A549 (cell line): ENCODE data around the gene IQCC. TPM values are rescaled to one million over a fixed set of nuclear protein-coding genes. Genes with fewer than 3 reads are reported as not detected.

ENCODE experiments used
- ATAC-seq, 2 experiments: fragments of 200-7000 bp in 1 of 2; fragments of >200 bp in 1 of 2; cut with Nextera tagmentation in 1 of 2; cut with Tn5 transposase in 1 of 2; 3 replicates each; pipeline versions ENCODE4 v1.8.0 to v1.9.1; 2018 to 2020; ENCODE audit warnings: mild to moderate bottlenecking in 1 of 2, moderate library complexity in 1 of 2
- CTCF ChIA-PET: fragments of 300-600 bp; sonication (Branson Sonifier 250); formaldehyde crosslinking; extraction: SDS; loops from one replicate; lab custom pipeline; 2021; ENCODE audit warnings: antibody characterized with exemption, inconsistent platforms; lab: Yijun Ruan, JAX
- POLR2A ChIA-PET: fragments of 350-600 bp; formaldehyde crosslinking; extraction: SDS; loops from one replicate; lab custom pipeline; 2021; ENCODE audit warnings: antibody characterized with exemption, inconsistent platforms; lab: Yijun Ruan, JAX
- DNase-seq, 2 experiments: peaks; one replicate each; pipeline versions ENCODE4 v3.0.0 to v3.0.0-alpha.2; 2011 to 2016; ENCODE audit warnings: low read depth in 1 of 2, low spot score in 1 of 2
- FAIRE-seq: peaks from 2 replicates; lab custom pipeline; 2011; peaks lifted over from hg19 to GRCh38; lab: Jason Lieb, UNC
- H3K27ac ChIP-seq, 2 experiments: fragments of >200 bp; sonication (Bioruptor Twin); formaldehyde crosslinking; 3 replicates each; pipeline ENCODE4 v1.5.1; 2016 to 2017
- H3K4me1 ChIP-seq: fragments of >200 bp; sonication (Bioruptor Twin); formaldehyde crosslinking; 3 replicates; pipeline ENCODE4 v1.6.1; 2016
- H3K4me2 ChIP-seq: fragments of >200 bp; sonication (Bioruptor Twin); formaldehyde crosslinking; 3 replicates; pipeline ENCODE4 v1.6.1; 2016
- H3K4me3 ChIP-seq: fragments of >200 bp; sonication (Bioruptor Twin); formaldehyde crosslinking; 3 replicates; pipeline ENCODE4 v1.5.1; 2016
- H3K9me3 ChIP-seq: fragments of >200 bp; sonication (Bioruptor Twin); formaldehyde crosslinking; 3 replicates; pipeline ENCODE4 v1.6.1; 2016
- BHLHE40 ChIP-seq: IDR thresholded peaks from 2 replicates; pipeline ENCODE4 v1.6.1; 2012; ENCODE audit warnings: low read depth, low read length, inconsistent platforms
- EP300 ChIP-seq, 2 experiments: fragments of >200 bp; sonication (Bioruptor Twin); formaldehyde crosslinking; IDR thresholded peaks; 2 replicates in 1 of 2; 3 replicates in 1 of 2; pipeline ENCODE4 v1.6.1; 2016 to 2017
- ESRRA ChIP-seq: fragments of 150-350 bp; IDR thresholded peaks from 2 replicates; pipeline ENCODE4 v1.6.1; 2014; ENCODE audit warnings: mild to moderate bottlenecking, low read length, borderline replicate concordance
- FOXS1 ChIP-seq: fragments of 250-450 bp; sonication (Bioruptor Pico); IDR thresholded peaks from 2 replicates; pipeline ENCODE4 v1.5.0; 2020; ENCODE audit warnings: mild to moderate bottlenecking, moderate library complexity
- HDAC2 ChIP-seq: fragments of 200-600 bp; sonication (generic); IDR thresholded peaks from 2 replicates; pipeline ENCODE4 v1.6.1; 2016
- JUN ChIP-seq, 2 experiments: fragments of >200 bp; sonication (Bioruptor Twin); formaldehyde crosslinking; IDR thresholded peaks; 2 replicates in 1 of 2; 3 replicates in 1 of 2; pipeline ENCODE4 v1.6.1; 2016 to 2017
- MAFK ChIP-seq: fragments of 450-650 bp; IDR thresholded peaks from 2 replicates; pipeline ENCODE4 v1.6.1; 2014; ENCODE audit not compliant: partially characterized antibody
- NPAS2 ChIP-seq: fragments of 250-450 bp; sonication (Bioruptor Pico); IDR thresholded peaks from 2 replicates; pipeline ENCODE4 v1.8.0; 2022; ENCODE audit warnings: mild to moderate bottlenecking, moderate library complexity, borderline replicate concordance
- NR3C1 ChIP-seq: fragments of >200 bp; sonication (Bioruptor Twin); formaldehyde crosslinking; IDR thresholded peaks from 3 replicates; pipeline ENCODE4 v1.6.1; 2017
- PHF8 ChIP-seq: fragments of 200-600 bp; sonication (generic); IDR thresholded peaks from 2 replicates; pipeline ENCODE4 v1.6.1; 2016; ENCODE audit warnings: low read depth, mild to moderate bottlenecking, antibody characterized with exemption, moderate library complexity, borderline replicate concordance
- POLR2AphosphoS2 ChIP-seq: conservative IDR thresholded peaks from 2 replicates; pipeline ENCODE4 v1.6.1; 2012; ENCODE audit warnings: low read length, improper control_type of control experiment, inconsistent platforms
- RFX5 ChIP-seq: fragments of 450-650 bp; IDR thresholded peaks from 2 replicates; pipeline ENCODE4 v1.7.1; 2014; ENCODE audit warnings: antibody characterized with exemption, mild to moderate bottlenecking, moderate library complexity
- RNF2 ChIP-seq: fragments of 200-600 bp; sonication (generic); IDR thresholded peaks from 2 replicates; pipeline ENCODE4 v1.6.1; 2016; ENCODE audit warnings: low read depth, mild to moderate bottlenecking, antibody characterized with exemption, moderate library complexity, borderline replicate concordance
- SMC3 ChIP-seq: fragments of >200 bp; sonication (Bioruptor Twin); formaldehyde crosslinking; IDR thresholded peaks from 3 replicates; pipeline ENCODE4 v1.6.1; 2018; ENCODE audit warnings: inconsistent platforms
- ZC3H11A ChIP-seq: fragments of 450-650 bp; IDR thresholded peaks from 2 replicates; pipeline ENCODE4 v1.6.1; 2014; ENCODE audit warnings: antibody characterized with exemption, mild to moderate bottlenecking
- WGBS: methylation state at CpG from one replicate; pipeline ENCODE4 v1.1.6; 2017; ENCODE audit errors: missing lambda C conversion rate; 5-methylcytosine and 5-hydroxymethylcytosine counted together
- polyA plus RNA-seq, 4 experiments: library from polyadenylated mRNA; depleted of rRNA in 3 of 4; stranded (reverse); fragments of >200 nt; fragmentation: RNase III in 1 of 4; extraction: RNeasy Plus Mini Kit Qiagen cat#74134 plus additional on column Dnase treatment in 1 of 4; gene quantifications; 2 replicates in 3 of 4; 3 replicates in 1 of 4; pipeline ENCODE4 v1.2.3, GENCODE V29; 2011 to 2017
- TF ChIP-seq, protein P1 (sequence below): fragments of 200-600 bp; sonication (generic); IDR thresholded peaks from 2 replicates; pipeline ENCODE4 v1.6.1; 2016; ENCODE audit warnings: antibody characterized with exemption, mild to moderate bottlenecking, moderate library complexity

Gene IQCC
- polyA plus RNA-seq, 2 of the 4 experiments (the other 2 are of a cell fraction), result 1.6 to 2.0 TPM

DNA sequence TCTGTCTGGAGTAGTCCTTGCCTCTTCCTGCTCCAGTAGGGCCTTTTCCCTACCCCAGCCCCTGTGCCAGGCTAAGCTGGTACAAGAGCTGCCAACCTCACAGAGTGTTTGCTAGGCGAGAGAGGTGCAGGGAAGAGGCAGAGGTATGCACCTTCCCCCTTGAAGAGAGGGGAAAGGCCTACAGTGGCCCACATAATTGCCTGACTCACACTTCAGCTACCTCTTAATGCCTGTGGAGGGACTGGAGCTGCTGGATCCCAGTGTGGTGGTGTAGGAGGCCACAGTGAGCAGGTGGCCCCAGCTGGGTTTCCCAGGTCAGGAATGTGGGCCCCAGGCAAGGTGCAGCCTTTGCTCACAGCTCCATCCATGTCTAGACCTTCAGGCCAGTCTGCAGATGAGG is 8.4 kb upstream of the IQCC start:
- no peak for FAIRE-seq
- DNase-seq, result no peak
- ATAC-seq, result no peak
- CTCF ChIA-PET, result interaction anchor here (0.7 kb wide), 1 partner anchor 18 kb away, joined by 3 read pairs; no protein-coding TSS in a partner anchor
- WGBS, result 90% methylated on average over 1 of the region's 1 CpG
- no peak for TF ChIP-seq PHF8
- no peak for TF ChIP-seq RNF2
- no peak for TF ChIP-seq NPAS2 (CRISPR knock-in tag)
- no peak for TF ChIP-seq BHLHE40
- TF ChIP-seq SMC3, result no peak
- no peak for TF ChIP-seq EP300 (IDR thresholded peaks at IDR 0.05)
- H3K4me3 ChIP-seq, result no peak overlapping the region
- no peak overlapping the region for H3K27ac ChIP-seq
- no peaks in the 10 kb centered on the region for H3K9me3 ChIP-seq
- H3K4me1 ChIP-seq, result 0 out of 3 replicates have a peak, but pooled peaks cover 5% of the 10 kb centered on the region
- POLR2A ChIA-PET, result interaction anchor here (0.8 to 1.5 kb wide), 2 partner anchors 17 to 19 kb away, joined by 4 to 5 read pairs; partner anchors contain the start of gene TXLNA
- no peak overlapping the region for H3K4me2 ChIP-seq

DNA sequence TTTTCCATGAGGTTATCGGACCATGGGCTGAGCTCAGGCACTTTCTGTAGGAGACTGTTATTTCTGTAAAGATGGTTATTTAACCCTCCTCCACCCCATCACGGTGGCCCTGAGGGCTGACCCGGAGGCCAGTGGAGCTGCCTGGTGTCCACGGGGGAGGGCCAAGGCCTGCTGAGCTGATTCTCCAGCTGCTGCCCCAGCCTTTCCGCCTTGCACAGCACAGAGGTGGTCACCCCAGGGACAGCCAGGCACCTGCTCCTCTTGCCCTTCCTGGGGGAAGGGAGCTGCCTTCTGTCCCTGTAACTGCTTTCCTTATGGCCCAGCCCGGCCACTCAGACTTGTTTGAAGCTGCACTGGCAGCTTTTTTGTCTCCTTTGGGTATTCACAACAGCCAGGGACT is 7.6 kb upstream of the IQCC start:
- no peak overlapping the region for H3K4me3 ChIP-seq
- ChIA-PET POLR2A (interaction anchor here (0.6 to 0.8 kb wide), 2 partner anchors 18 to 99 kb away, joined by 3 to 4 read pairs; partner anchors contain the start of gene TXLNA), CTCF (interaction anchor here (1.6 kb wide), 1 partner anchor 18 kb away, joined by 6 read pairs; no protein-coding TSS in a partner anchor)
- H3K4me2 ChIP-seq, result no peak overlapping the region
- 0 out of 3 replicates have a peak, but pooled peaks cover 5% of the 10 kb centered on the region for H3K4me1 ChIP-seq
- H3K27ac ChIP-seq, result no peak overlapping the region
- no peak for TF ChIP-seq NR3C1
- no peak for TF ChIP-seq ESRRA
- TF ChIP-seq RFX5, result no peak
- TF ChIP-seq POLR2AphosphoS2, result no peak
- TF ChIP-seq, protein P1, sequence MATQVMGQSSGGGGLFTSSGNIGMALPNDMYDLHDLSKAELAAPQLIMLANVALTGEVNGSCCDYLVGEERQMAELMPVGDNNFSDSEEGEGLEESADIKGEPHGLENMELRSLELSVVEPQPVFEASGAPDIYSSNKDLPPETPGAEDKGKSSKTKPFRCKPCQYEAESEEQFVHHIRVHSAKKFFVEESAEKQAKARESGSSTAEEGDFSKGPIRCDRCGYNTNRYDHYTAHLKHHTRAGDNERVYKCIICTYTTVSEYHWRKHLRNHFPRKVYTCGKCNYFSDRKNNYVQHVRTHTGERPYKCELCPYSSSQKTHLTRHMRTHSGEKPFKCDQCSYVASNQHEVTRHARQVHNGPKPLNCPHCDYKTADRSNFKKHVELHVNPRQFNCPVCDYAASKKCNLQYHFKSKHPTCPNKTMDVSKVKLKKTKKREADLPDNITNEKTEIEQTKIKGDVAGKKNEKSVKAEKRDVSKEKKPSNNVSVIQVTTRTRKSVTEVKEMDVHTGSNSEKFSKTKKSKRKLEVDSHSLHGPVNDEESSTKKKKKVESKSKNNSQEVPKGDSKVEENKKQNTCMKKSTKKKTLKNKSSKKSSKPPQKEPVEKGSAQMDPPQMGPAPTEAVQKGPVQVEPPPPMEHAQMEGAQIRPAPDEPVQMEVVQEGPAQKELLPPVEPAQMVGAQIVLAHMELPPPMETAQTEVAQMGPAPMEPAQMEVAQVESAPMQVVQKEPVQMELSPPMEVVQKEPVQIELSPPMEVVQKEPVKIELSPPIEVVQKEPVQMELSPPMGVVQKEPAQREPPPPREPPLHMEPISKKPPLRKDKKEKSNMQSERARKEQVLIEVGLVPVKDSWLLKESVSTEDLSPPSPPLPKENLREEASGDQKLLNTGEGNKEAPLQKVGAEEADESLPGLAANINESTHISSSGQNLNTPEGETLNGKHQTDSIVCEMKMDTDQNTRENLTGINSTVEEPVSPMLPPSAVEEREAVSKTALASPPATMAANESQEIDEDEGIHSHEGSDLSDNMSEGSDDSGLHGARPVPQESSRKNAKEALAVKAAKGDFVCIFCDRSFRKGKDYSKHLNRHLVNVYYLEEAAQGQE, result no peak
- TF ChIP-seq ZC3H11A, result no peak
- no peak for TF ChIP-seq MAFK
- DNase-seq (no peak), FAIRE-seq (no peak), ATAC-seq (no peak)
- WGBS, result 79% methylated on average over 5 of the region's 6 CpGs
- no peaks in the 10 kb centered on the region for H3K9me3 ChIP-seq

DNA sequence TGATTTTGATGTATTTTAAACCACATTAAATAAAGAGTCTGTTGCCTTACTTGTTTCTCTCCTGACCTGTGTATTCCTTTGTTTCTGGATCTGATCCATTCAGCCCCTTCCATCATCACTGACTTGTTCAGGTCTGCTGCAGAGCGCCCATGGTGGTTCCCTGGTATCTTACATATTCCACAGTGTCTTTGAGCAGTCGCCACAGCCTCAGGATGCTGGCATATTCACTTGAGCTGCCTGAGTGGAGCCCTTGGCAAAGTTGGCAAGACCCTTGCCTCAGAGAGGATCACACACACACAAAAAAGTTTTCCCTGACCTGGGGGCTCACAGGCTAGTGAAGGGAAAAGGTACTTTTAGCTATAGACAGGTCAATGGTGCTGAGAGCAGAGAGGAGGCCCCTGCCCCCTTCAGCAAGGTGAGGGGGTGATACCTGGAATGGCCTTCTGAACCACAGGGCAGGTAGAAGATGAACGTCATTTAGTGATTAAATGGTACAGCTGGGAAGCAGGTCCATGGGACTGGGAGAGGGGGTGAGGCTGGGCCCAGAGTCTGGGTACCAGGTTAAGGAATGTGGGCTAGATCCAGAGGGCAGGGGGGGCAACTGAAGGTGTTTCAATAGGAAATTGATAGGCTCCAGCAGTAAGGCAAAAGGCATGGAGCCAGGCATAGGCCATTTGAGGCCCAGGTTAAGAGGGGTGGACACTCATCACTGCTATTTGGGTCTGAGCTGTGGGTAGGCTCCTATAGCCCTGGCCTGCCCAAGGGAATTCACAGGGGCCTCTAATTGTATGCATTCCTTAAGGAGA is 7.0 kb upstream of the IQCC start:
- WGBS, result 72% methylated on average over 2 of the region's 3 CpGs
- POLR2A ChIA-PET, result interaction anchor here (0.6 to 2.6 kb wide), 2 partner anchors 19 to 99 kb away, joined by 3 to 16 read pairs; partner anchors contain the start of gene TXLNA

More for the DNA sequence above, 7.0 kb upstream of the IQCC start:
- no peak overlapping the region for H3K27ac ChIP-seq
- TF ChIP-seq, protein P1, result no peak
- no peak for TF ChIP-seq HDAC2
- TF ChIP-seq FOXS1 (CRISPR knock-in tag), result no peak
- peak; percentile 55; the same call in 1 of the 2 replicates for TF ChIP-seq POLR2AphosphoS2
- TF ChIP-seq JUN (IDR thresholded peaks at IDR 0.05), result peak in 1 of 2 experiments; percentile 34; a peak in 1 of 5 replicates
- H3K4me2 ChIP-seq, result no peak overlapping the region
- DNase-seq (no peak), FAIRE-seq (no peak), ATAC-seq (peak; percentile 1 to 2; a peak in 1 of 6 replicates)
- 0 out of 3 replicates have a peak, but pooled peaks cover 5% of the 10 kb centered on the region for H3K4me1 ChIP-seq
- H3K4me3 ChIP-seq, result no peak overlapping the region
- CTCF ChIA-PET, result interaction anchor here (0.6 to 1.6 kb wide), 2 partner anchors 17 to 86 kb away, joined by 3 to 6 read pairs; no protein-coding TSS in a partner anchor
- H3K9me3 ChIP-seq, result no peaks in the 10 kb centered on the region
